Esophagus muscularis mucosa (tissue), 4 donors: ENCODE measurements around the gene NFASC.

Source experiments
- EP300 ChIP-seq: sonication (generic); formaldehyde crosslinking; IDR thresholded peaks from one replicate; pipeline ENCODE4 v1.6.1; 2017; ENCODE audit warnings: antibody characterized with exemption
- POLR2A ChIP-seq: fragments of 450-650 bp; IDR thresholded peaks from one replicate; pipeline ENCODE4 v1.6.1; 2017; ENCODE audit warnings: antibody characterized with exemption, moderate library complexity, mild to moderate bottlenecking, low read depth
- POLR2AphosphoS5 ChIP-seq, 2 donors: sonication (generic); formaldehyde crosslinking; IDR thresholded peaks; one replicate each; pipeline ENCODE4 v1.6.1; 2017; ENCODE audit warnings: antibody characterized with exemption in 2 of 2
- TF ChIP-seq, protein P1 (sequence below), 3 experiments: fragments of 200-600 bp in 2 of 3; fragments of 450-650 bp in 1 of 3; sonication (generic) in 2 of 3; IDR thresholded peaks; one replicate each; pipeline ENCODE4 v1.5.1; 2017 to 2019; ENCODE audit warnings: antibody characterized with exemption in 3 of 3, mild to moderate bottlenecking in 2 of 3, moderate library complexity in 1 of 3

DNA sequence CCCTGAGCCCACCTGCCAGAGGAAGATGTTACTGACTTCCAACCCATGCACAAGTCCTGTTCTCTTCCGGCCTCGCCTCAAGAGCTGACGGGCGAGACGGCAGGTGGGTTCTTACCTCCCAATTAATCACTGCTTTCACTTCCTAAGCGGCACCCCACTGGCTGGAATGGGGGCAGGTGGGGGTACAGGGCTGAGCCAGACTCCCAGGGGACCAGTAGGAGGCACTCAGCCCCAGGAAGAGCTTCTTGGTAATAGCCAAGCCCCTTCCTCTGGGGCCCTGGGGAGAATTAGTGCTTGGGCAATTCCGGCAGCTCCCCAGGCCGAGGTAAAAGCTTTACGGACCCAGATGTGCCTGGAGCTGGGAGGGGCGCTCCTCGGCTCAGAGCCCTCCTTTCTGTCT is 182.0 kb downstream of the NFASC start:
- TF ChIP-seq, protein P1, sequence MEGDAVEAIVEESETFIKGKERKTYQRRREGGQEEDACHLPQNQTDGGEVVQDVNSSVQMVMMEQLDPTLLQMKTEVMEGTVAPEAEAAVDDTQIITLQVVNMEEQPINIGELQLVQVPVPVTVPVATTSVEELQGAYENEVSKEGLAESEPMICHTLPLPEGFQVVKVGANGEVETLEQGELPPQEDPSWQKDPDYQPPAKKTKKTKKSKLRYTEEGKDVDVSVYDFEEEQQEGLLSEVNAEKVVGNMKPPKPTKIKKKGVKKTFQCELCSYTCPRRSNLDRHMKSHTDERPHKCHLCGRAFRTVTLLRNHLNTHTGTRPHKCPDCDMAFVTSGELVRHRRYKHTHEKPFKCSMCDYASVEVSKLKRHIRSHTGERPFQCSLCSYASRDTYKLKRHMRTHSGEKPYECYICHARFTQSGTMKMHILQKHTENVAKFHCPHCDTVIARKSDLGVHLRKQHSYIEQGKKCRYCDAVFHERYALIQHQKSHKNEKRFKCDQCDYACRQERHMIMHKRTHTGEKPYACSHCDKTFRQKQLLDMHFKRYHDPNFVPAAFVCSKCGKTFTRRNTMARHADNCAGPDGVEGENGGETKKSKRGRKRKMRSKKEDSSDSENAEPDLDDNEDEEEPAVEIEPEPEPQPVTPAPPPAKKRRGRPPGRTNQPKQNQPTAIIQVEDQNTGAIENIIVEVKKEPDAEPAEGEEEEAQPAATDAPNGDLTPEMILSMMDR (IDR thresholded peaks at IDR 0.05), result no peak
- TF ChIP-seq POLR2A (no peak), POLR2AphosphoS5 (IDR thresholded peaks at IDR 0.05) (no peak), EP300 (no peak)
